WTC11 (cell line): ENCODE results near the gene FHOD3. TPM values are rescaled to one million over a fixed set of nuclear protein-coding genes. Genes with fewer than 3 reads are reported as not detected.

Experiments used
- ATAC-seq: fragments of 200-7000 bp; cut with Tn5 transposase; 2 replicates; pipeline ENCODE4 v1.10.0; 2021; ENCODE audit warnings: mild to moderate bottlenecking, moderate library complexity
- CTCF ChIA-PET: fragments of 300-600 bp; sonication (Branson Sonifier 250); formaldehyde crosslinking; loops from one replicate; lab custom pipeline; 2021; ENCODE audit warnings: antibody characterized with exemption; lab: Charles Lee
- POLR2A ChIA-PET: fragments of 350-600 bp; sonication (Branson Sonifier 250); formaldehyde crosslinking; loops from one replicate; lab custom pipeline; 2021; ENCODE audit warnings: antibody characterized with exemption; lab: Charles Lee
- DNase-seq: peaks from one replicate; pipeline ENCODE4 v3.0.0; 2021; ENCODE audit warnings: low spot score
- H3K27ac Mint-ChIP-seq: 2 replicates; pipeline ENCODE4 v1.8.0; 2021; ENCODE audit warnings: mixed read lengths
- H3K27me3 Mint-ChIP-seq: 2 replicates; pipeline ENCODE4 v1.8.0; 2021; ENCODE audit warnings: low read depth, mild to moderate bottlenecking, moderate library complexity, mixed read lengths
- H3K36me3 Mint-ChIP-seq: 2 replicates; pipeline ENCODE4 v1.8.0; 2021; ENCODE audit warnings: mixed read lengths
- H3K4me1 Mint-ChIP-seq: 2 replicates; pipeline ENCODE4 v1.8.0; 2022; ENCODE audit warnings: mixed read lengths
- H3K4me3 Mint-ChIP-seq: 2 replicates; pipeline ENCODE4 v1.8.0; 2021; ENCODE audit warnings: mild to moderate bottlenecking, moderate library complexity, mixed read lengths
- H3K9me3 Mint-ChIP-seq: 2 replicates; pipeline ENCODE4 v1.8.0; 2021; ENCODE audit warnings: mixed read lengths
- CREB1 ChIP-seq: sonication (generic); formaldehyde crosslinking; IDR thresholded peaks from 2 replicates; pipeline ENCODE4 v1.8.0; 2023; ENCODE audit warnings: mild to moderate bottlenecking, missing genetic modification reagents
- ESRRA ChIP-seq: sonication (generic); formaldehyde crosslinking; IDR thresholded peaks from 2 replicates; pipeline ENCODE4 v1.8.1; 2022; ENCODE audit warnings: mild to moderate bottlenecking, missing genetic modification reagents, borderline replicate concordance
- FOXJ3 ChIP-seq: sonication (generic); formaldehyde crosslinking; IDR thresholded peaks from 2 replicates; pipeline ENCODE4 v1.9.0; 2021; ENCODE audit warnings: missing genetic modification reagents, mild to moderate bottlenecking, borderline replicate concordance
- HMGA2 ChIP-seq: fragments of 250-450 bp; sonication (Bioruptor Pico); IDR thresholded peaks from 2 replicates; pipeline ENCODE4 v1.4.0; 2021; ENCODE audit warnings: mild to moderate bottlenecking, moderate library complexity
- JAZF1 ChIP-seq: fragments of 250-450 bp; sonication (Bioruptor Pico); IDR thresholded peaks from 2 replicates; pipeline ENCODE4 v1.9.0; 2021; ENCODE audit warnings: moderate library complexity, mild to moderate bottlenecking, inconsistent platforms
- KAT7 ChIP-seq: sonication (generic); formaldehyde crosslinking; IDR thresholded peaks from 2 replicates; pipeline ENCODE4 v1.8.1; 2023; ENCODE audit warnings: missing genetic modification reagents, mild to moderate bottlenecking, borderline replicate concordance
- MXD4 ChIP-seq: fragments of 250-450 bp; sonication (Bioruptor Pico); IDR thresholded peaks from 2 replicates; pipeline ENCODE4 v1.8.0; 2021; ENCODE audit warnings: mild to moderate bottlenecking, moderate library complexity, borderline replicate concordance
- NR2C2 ChIP-seq: sonication (generic); formaldehyde crosslinking; IDR thresholded peaks from 2 replicates; pipeline ENCODE4 v1.8.0; 2022; ENCODE audit warnings: mild to moderate bottlenecking, missing genetic modification reagents
- OVOL2 ChIP-seq: fragments of 250-450 bp; sonication (Bioruptor Pico); IDR thresholded peaks from 2 replicates; pipeline ENCODE4 v1.9.0; 2021; ENCODE audit warnings: mild to moderate bottlenecking, borderline replicate concordance
- SP1 ChIP-seq: sonication (generic); formaldehyde crosslinking; conservative IDR thresholded peaks from 2 replicates; pipeline ENCODE4 v1.8.1; 2022; ENCODE audit warnings: missing genetic modification reagents
- ZNF671 ChIP-seq: fragments of 250-450 bp; sonication (Bioruptor Pico); IDR thresholded peaks from 2 replicates; pipeline ENCODE4 v1.8.0; 2021; ENCODE audit warnings: mild to moderate bottlenecking
- total RNA-seq: library from RNA; stranded (reverse); gene quantifications from 3 replicates; pipeline ENCODE4 v1.2.3, GENCODE V29; 2021
- TF ChIP-seq, protein P1 (sequence below): sonication (generic); formaldehyde crosslinking; IDR thresholded peaks from 2 replicates; pipeline ENCODE4 v1.8.1; 2023; ENCODE audit warnings: mild to moderate bottlenecking, missing genetic modification reagents, borderline replicate concordance
- TF ChIP-seq, protein P2 (sequence below): sonication (generic); formaldehyde crosslinking; IDR thresholded peaks from 2 replicates; pipeline ENCODE4 v1.8.0; 2023; ENCODE audit warnings: mild to moderate bottlenecking, missing genetic modification reagents
- TF ChIP-seq, protein P3 (sequence below): sonication (generic); formaldehyde crosslinking; IDR thresholded peaks from 2 replicates; pipeline ENCODE4 v1.8.1; 2023; ENCODE audit warnings: mild to moderate bottlenecking, missing genetic modification reagents
- TF ChIP-seq, protein P4 (sequence below): fragments of 250-450 bp; sonication (Bioruptor Pico); conservative IDR thresholded peaks from 2 replicates; pipeline ENCODE4 v1.9.0; 2021; ENCODE audit warnings: mild to moderate bottlenecking
- TF ChIP-seq, protein P5 (sequence below): sonication (generic); formaldehyde crosslinking; IDR thresholded peaks from 2 replicates; pipeline ENCODE4 v1.8.0; 2022; ENCODE audit warnings: missing genetic modification reagents
- TF ChIP-seq, protein P6 (sequence below): sonication (generic); formaldehyde crosslinking; IDR thresholded peaks from 2 replicates; pipeline ENCODE4 v1.8.0; 2022; ENCODE audit warnings: mild to moderate bottlenecking, missing genetic modification reagents
- TF ChIP-seq, protein P7 (sequence below): fragments of 250-450 bp; sonication (Bioruptor Pico); IDR thresholded peaks from 2 replicates; pipeline ENCODE4 v1.8.0; 2021; ENCODE audit warnings: mild to moderate bottlenecking

The FHOD3 gene
- total RNA-seq, 1 experiment from 2014 or later, result 3.8 TPM

DNA sequence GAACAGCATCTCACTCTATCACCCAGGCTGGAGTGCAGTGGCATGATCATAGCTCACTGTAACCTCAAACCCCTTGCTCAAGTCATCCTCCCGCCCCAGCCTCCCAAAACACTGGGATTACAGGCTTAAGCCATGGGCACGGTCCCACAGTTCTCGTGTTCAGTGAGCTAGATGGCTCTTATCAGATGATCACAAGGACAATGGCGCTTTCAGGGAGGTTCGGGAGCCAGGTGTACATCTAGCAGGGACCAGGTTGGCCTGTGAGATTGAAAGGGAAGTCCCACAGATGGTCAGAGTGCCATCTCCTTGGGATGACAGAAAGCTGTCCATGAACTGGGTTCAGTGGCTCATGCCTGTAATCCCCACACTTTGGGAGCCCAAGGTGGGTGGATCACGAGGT is 14.1 kb upstream of the FHOD3 start:
- Mint-ChIP-seq H3K4me3 (no peak overlapping the region), H3K27me3 (peaks cover 9% of the 10 kb centered on the region), H3K4me1 (no peaks in the 10 kb centered on the region; the same call in 1 of the 2 replicates), H3K27ac (no peak overlapping the region), H3K36me3 (no peaks in the 10 kb centered on the region), H3K9me3 (peaks cover 3% of the 10 kb centered on the region)
- CTCF ChIA-PET, result interaction anchor here (1.2 to 3.9 kb wide), 9 partner anchors 8 to 188 kb away, joined by 3 to 44 read pairs (median 5); partner anchors contain the start of genes FHOD3 and MOCOS
- POLR2A ChIA-PET, result interaction anchor here (0.6 kb wide), 1 partner anchor 53 kb away, joined by 7 read pairs; no protein-coding TSS in a partner anchor
- no peak for ATAC-seq
- DNase-seq, result no peak
- TF ChIP-seq, protein P1, sequence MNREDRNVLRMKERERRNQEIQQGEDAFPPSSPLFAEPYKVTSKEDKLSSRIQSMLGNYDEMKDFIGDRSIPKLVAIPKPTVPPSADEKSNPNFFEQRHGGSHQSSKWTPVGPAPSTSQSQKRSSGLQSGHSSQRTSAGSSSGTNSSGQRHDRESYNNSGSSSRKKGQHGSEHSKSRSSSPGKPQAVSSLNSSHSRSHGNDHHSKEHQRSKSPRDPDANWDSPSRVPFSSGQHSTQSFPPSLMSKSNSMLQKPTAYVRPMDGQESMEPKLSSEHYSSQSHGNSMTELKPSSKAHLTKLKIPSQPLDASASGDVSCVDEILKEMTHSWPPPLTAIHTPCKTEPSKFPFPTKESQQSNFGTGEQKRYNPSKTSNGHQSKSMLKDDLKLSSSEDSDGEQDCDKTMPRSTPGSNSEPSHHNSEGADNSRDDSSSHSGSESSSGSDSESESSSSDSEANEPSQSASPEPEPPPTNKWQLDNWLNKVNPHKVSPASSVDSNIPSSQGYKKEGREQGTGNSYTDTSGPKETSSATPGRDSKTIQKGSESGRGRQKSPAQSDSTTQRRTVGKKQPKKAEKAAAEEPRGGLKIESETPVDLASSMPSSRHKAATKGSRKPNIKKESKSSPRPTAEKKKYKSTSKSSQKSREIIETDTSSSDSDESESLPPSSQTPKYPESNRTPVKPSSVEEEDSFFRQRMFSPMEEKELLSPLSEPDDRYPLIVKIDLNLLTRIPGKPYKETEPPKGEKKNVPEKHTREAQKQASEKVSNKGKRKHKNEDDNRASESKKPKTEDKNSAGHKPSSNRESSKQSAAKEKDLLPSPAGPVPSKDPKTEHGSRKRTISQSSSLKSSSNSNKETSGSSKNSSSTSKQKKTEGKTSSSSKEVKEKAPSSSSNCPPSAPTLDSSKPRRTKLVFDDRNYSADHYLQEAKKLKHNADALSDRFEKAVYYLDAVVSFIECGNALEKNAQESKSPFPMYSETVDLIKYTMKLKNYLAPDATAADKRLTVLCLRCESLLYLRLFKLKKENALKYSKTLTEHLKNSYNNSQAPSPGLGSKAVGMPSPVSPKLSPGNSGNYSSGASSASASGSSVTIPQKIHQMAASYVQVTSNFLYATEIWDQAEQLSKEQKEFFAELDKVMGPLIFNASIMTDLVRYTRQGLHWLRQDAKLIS, result no peak
- TF ChIP-seq SP1 (CRISPR knock-in tag), result no peak
- TF ChIP-seq MXD4 (CRISPR knock-in tag), result no peak
- TF ChIP-seq, protein P2, sequence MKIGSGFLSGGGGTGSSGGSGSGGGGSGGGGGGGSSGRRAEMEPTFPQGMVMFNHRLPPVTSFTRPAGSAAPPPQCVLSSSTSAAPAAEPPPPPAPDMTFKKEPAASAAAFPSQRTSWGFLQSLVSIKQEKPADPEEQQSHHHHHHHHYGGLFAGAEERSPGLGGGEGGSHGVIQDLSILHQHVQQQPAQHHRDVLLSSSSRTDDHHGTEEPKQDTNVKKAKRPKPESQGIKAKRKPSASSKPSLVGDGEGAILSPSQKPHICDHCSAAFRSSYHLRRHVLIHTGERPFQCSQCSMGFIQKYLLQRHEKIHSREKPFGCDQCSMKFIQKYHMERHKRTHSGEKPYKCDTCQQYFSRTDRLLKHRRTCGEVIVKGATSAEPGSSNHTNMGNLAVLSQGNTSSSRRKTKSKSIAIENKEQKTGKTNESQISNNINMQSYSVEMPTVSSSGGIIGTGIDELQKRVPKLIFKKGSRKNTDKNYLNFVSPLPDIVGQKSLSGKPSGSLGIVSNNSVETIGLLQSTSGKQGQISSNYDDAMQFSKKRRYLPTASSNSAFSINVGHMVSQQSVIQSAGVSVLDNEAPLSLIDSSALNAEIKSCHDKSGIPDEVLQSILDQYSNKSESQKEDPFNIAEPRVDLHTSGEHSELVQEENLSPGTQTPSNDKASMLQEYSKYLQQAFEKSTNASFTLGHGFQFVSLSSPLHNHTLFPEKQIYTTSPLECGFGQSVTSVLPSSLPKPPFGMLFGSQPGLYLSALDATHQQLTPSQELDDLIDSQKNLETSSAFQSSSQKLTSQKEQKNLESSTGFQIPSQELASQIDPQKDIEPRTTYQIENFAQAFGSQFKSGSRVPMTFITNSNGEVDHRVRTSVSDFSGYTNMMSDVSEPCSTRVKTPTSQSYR (CRISPR knock-in tag), result no peak
- no peak for TF ChIP-seq OVOL2
- no peak for TF ChIP-seq FOXJ3 (CRISPR knock-in tag)
- TF ChIP-seq, protein P3, sequence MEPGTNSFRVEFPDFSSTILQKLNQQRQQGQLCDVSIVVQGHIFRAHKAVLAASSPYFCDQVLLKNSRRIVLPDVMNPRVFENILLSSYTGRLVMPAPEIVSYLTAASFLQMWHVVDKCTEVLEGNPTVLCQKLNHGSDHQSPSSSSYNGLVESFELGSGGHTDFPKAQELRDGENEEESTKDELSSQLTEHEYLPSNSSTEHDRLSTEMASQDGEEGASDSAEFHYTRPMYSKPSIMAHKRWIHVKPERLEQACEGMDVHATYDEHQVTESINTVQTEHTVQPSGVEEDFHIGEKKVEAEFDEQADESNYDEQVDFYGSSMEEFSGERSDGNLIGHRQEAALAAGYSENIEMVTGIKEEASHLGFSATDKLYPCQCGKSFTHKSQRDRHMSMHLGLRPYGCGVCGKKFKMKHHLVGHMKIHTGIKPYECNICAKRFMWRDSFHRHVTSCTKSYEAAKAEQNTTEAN (CRISPR knock-in tag), result no peak
- TF ChIP-seq JAZF1 (CRISPR knock-in tag), result no peak
- no peak for TF ChIP-seq CREB1 (CRISPR knock-in tag)
- no peak for TF ChIP-seq NR2C2
- no peak for TF ChIP-seq KAT7

DNA sequence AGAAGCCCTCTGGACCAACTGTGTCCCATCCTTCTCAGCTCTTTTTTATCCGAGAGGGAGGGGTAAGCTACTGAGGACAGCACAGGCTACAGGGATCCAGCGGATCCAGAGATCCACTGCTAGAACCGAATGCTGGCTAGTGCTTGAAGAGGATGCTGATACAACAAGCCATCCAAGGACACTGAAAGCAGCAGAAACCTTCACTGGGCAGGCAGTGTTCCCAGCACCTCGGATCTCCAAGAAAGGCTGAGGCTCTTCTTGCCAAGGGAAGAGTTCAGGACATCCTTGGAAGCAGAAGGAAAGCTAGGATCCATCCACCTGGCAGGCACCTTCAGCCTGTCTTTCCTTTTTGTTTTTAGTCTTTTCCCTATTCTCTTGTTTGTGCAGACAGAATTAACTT is 13.2 kb upstream of the FHOD3 start:
- ChIA-PET CTCF (interaction anchor here (0.6 to 3.9 kb wide), 34 partner anchors 9 to 898 kb away, joined by 3 to 44 read pairs (median 4); partner anchors contain the start of genes FHOD3 and MOCOS), POLR2A (no interaction called here)
- Mint-ChIP-seq H3K9me3 (peaks cover 8% of the 10 kb centered on the region), H3K4me3 (no peak overlapping the region), H3K36me3 (no peaks in the 10 kb centered on the region), H3K27ac (no peak overlapping the region), H3K27me3 (peaks cover 6% of the 10 kb centered on the region), H3K4me1 (no peaks in the 10 kb centered on the region; the same call in 1 of the 2 replicates)
- ATAC-seq (no peak), DNase-seq (no peak)
- TF ChIP-seq ZNF671 (CRISPR knock-in tag) (no peak), CREB1 (CRISPR knock-in tag) (no peak), ESRRA (CRISPR knock-in tag) (no peak), HMGA2 (no peak)
- TF ChIP-seq, protein P4, sequence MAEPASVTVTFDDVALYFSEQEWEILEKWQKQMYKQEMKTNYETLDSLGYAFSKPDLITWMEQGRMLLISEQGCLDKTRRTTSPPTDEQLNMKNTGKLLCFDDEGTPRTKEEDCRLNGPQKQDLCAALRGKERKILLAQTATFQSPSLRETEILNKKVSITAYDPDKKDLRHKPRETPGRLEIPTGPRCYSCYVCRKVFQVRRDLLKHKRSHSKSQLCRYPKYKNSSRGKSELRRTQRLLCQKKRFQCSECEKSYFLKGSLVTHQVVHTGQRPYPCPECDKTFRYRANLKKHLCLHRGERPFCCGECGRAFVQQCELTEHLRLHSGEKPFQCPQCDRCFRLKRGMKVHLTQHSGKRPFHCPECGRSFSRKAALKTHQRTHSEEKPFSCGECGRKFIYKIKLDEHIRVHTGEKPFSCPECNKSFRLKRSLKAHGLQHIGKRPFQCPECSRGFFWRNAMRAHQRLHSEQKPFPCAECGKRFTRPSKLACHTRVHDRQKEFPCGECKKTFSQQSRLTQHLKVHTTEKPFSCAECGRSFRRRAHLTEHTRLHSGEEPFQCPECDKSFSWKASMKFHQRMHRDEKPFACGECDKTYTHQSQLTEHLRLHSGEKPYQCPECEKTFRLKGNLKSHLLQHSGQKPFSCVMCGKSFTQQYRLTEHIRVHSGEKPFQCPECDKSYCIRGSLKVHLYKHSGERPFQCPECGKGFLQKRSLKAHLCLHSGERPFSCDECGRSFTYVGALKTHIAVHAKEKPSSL (CRISPR knock-in tag), result no peak
- TF ChIP-seq, protein P5, sequence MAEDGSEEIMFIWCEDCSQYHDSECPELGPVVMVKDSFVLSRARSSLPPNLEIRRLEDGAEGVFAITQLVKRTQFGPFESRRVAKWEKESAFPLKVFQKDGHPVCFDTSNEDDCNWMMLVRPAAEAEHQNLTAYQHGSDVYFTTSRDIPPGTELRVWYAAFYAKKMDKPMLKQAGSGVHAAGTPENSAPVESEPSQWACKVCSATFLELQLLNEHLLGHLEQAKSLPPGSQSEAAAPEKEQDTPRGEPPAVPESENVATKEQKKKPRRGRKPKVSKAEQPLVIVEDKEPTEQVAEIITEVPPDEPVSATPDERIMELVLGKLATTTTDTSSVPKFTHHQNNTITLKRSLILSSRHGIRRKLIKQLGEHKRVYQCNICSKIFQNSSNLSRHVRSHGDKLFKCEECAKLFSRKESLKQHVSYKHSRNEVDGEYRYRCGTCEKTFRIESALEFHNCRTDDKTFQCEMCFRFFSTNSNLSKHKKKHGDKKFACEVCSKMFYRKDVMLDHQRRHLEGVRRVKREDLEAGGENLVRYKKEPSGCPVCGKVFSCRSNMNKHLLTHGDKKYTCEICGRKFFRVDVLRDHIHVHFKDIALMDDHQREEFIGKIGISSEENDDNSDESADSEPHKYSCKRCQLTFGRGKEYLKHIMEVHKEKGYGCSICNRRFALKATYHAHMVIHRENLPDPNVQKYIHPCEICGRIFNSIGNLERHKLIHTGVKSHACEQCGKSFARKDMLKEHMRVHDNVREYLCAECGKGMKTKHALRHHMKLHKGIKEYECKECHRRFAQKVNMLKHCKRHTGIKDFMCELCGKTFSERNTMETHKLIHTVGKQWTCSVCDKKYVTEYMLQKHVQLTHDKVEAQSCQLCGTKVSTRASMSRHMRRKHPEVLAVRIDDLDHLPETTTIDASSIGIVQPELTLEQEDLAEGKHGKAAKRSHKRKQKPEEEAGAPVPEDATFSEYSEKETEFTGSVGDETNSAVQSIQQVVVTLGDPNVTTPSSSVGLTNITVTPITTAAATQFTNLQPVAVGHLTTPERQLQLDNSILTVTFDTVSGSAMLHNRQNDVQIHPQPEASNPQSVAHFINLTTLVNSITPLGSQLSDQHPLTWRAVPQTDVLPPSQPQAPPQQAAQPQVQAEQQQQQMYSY (CRISPR knock-in tag), result no peak
- TF ChIP-seq, protein P6, sequence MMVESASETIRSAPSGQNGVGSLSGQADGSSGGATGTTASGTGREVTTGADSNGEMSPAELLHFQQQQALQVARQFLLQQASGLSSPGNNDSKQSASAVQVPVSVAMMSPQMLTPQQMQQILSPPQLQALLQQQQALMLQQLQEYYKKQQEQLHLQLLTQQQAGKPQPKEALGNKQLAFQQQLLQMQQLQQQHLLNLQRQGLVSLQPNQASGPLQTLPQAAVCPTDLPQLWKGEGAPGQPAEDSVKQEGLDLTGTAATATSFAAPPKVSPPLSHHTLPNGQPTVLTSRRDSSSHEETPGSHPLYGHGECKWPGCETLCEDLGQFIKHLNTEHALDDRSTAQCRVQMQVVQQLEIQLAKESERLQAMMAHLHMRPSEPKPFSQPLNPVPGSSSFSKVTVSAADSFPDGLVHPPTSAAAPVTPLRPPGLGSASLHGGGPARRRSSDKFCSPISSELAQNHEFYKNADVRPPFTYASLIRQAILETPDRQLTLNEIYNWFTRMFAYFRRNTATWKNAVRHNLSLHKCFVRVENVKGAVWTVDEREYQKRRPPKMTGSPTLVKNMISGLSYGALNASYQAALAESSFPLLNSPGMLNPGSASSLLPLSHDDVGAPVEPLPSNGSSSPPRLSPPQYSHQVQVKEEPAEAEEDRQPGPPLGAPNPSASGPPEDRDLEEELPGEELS (CRISPR knock-in tag), result no peak
- TF ChIP-seq, protein P7, sequence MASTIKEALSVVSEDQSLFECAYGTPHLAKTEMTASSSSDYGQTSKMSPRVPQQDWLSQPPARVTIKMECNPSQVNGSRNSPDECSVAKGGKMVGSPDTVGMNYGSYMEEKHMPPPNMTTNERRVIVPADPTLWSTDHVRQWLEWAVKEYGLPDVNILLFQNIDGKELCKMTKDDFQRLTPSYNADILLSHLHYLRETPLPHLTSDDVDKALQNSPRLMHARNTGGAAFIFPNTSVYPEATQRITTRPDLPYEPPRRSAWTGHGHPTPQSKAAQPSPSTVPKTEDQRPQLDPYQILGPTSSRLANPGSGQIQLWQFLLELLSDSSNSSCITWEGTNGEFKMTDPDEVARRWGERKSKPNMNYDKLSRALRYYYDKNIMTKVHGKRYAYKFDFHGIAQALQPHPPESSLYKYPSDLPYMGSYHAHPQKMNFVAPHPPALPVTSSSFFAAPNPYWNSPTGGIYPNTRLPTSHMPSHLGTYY (CRISPR knock-in tag), result no peak
